Measurements from ENCODE around the gene CFH. TPM values are rescaled to one million over a fixed set of nuclear protein-coding genes. Genes with fewer than 3 reads are reported as not detected.

The CFH gene
- polyA plus RNA-seq, 1 of the 3 experiments (the other 2 are of a cell fraction), result 2.9 TPM

- Histone ChIP-seq H3K36me3 (replicated peaks in 1 of 2; ENCODE audit: control insufficient read depth in 1 of 2, insufficient read depth in 2 of 2, low read length in 1 of 2) (no peaks in the 10 kb centered on the region), H3K4me2 (no peak overlapping the region), H3K27me3 (ENCODE audit: insufficient read depth) (no peaks in the 10 kb centered on the region), H3K4me3 (ENCODE audit: low read depth in 2 of 2, low read length in 1 of 2) (no peak overlapping the region), H2AFZ (ENCODE audit: low read depth) (no peak overlapping the region), H3K79me2 (ENCODE audit: insufficient read depth) (no peaks in the 10 kb centered on the region), H4K20me1 (ENCODE audit: insufficient read depth) (no peaks in the 10 kb centered on the region), H3K27ac (ENCODE audit: low read depth in 2 of 2, low read length in 1 of 2) (no peak overlapping the region), H3K9me2 (no peaks in the 10 kb centered on the region), H3K4me1 (ENCODE audit: control insufficient read depth in 1 of 2, insufficient read depth in 2 of 2, low read depth in 1 of 2, low read length in 1 of 2) (no peaks in the 10 kb centered on the region; a peak in 1 of 4 replicates), H3F3A (replicated peaks; ENCODE audit: insufficient read depth) (peaks cover 5% of the 10 kb centered on the region), H3K9me3 (no peaks in the 10 kb centered on the region), H3K9ac (no peak overlapping the region)
- ChIA-PET CTCF (interaction anchor here (0.6 to 3.3 kb wide), 28 partner anchors 10 to 514 kb away, joined by 3 to 38 read pairs (median 4); no protein-coding TSS in a partner anchor), POLR2A (no interaction called here)
- TF ChIP-seq RFX5 (IDR thresholded peaks at IDR 0.05; ENCODE audit: low read length) (no peak), MEF2A (IDR thresholded peaks at IDR 0.05; ENCODE audit: borderline replicate concordance, low read depth) (no peak), GABPA (IDR thresholded peaks at IDR 0.05; ENCODE audit: low read depth) (no peak), TEAD4 (IDR thresholded peaks at IDR 0.05; ENCODE audit: borderline replicate concordance, insufficient read depth) (no peak), TAF1 (IDR thresholded peaks at IDR 0.05; ENCODE audit: borderline replicate concordance, low read depth, low read length) (no peak), SIN3A (IDR thresholded peaks at IDR 0.05; ENCODE audit: borderline replicate concordance, low read depth, low read length) (no peak), EP300 (IDR thresholded peaks at IDR 0.05; ENCODE audit: borderline replicate concordance in 1 of 2, low read depth in 1 of 2, low read length in 1 of 2) (no peak), GATA2 (CRISPR knock-in tag; IDR thresholded peaks at IDR 0.05) (no peak), REST (IDR thresholded peaks at IDR 0.05; ENCODE audit: low read depth, low read length) (no peak), USF1 (IDR thresholded peaks at IDR 0.05; ENCODE audit: borderline replicate concordance, low read depth) (no peak), ZBTB33 (IDR thresholded peaks at IDR 0.05; ENCODE audit: borderline replicate concordance, low read depth) (no peak), NRF1 (IDR thresholded peaks at IDR 0.05; ENCODE audit: low read depth, low read length) (no peak), EZH2phosphoT487 (IDR thresholded peaks at IDR 0.05; ENCODE audit: borderline replicate concordance, low read depth) (no peak), YY1 (IDR thresholded peaks at IDR 0.05; ENCODE audit: low read depth) (no peak), IRF3 (IDR thresholded peaks at IDR 0.05; ENCODE audit: low read depth, low read length) (no peak), CHD2 (IDR thresholded peaks at IDR 0.05; ENCODE audit: low read length, partially characterized antibody) (no peak), USF2 (IDR thresholded peaks at IDR 0.05; ENCODE audit: borderline replicate concordance, low read depth, low read length) (no peak)
- 78% methylated on average over 3 of the region's 3 CpGs for WGBS (ENCODE audit: low lambda C conversion rate)
- DNase-seq, result no peak
These were observed 8.4 kb downstream of the CFH start for GRCh38 chr1:196660272-196660671.
